NT2/D1 (cell line): ENCODE data around the gene ARMS2.

ENCODE experiments used
- DNase-seq: peaks from one replicate; pipeline ENCODE4 v3.0.0-alpha.2; 2011; ENCODE audit warnings: low read depth, low spot score
- H3K27me3 ChIP-seq: 2 replicates; pipeline ENCODE4 v1.6.0; 2011; ENCODE audit warnings: mild to moderate bottlenecking; ENCODE audit not compliant: insufficient read length, insufficient read depth
- H3K36me3 ChIP-seq: 2 replicates; pipeline ENCODE4 v1.6.1; 2011; ENCODE audit warnings: mild to moderate bottlenecking, low read length, mixed read lengths; ENCODE audit not compliant: insufficient read depth, insufficient read length
- H3K4me1 ChIP-seq: 2 replicates; pipeline ENCODE4 v1.5.1; 2011; ENCODE audit not compliant: insufficient read depth, insufficient read length
- H3K4me3 ChIP-seq: 2 replicates; pipeline ENCODE4 v1.5.1; 2011; ENCODE audit warnings: low read depth; ENCODE audit not compliant: insufficient read length
- H3K9ac ChIP-seq: 2 replicates; pipeline ENCODE4 v1.6.0; 2011; ENCODE audit warnings: low read depth; ENCODE audit not compliant: insufficient read length
- H3K9me3 ChIP-seq: 2 replicates; pipeline ENCODE4 v1.5.1; 2011; ENCODE audit warnings: mild to moderate bottlenecking, low read length; ENCODE audit not compliant: insufficient read depth
- SUZ12 ChIP-seq: IDR thresholded peaks from 2 replicates; pipeline ENCODE4 v1.6.1; 2011; ENCODE audit not compliant: insufficient read length, insufficient read depth; ENCODE audit errors: extremely low read depth
- YY1 ChIP-seq: IDR thresholded peaks from 2 replicates; pipeline ENCODE4 v1.6.1; 2011; ENCODE audit not compliant: insufficient read length, insufficient read depth
- ZNF274 ChIP-seq: IDR thresholded peaks from 2 replicates; pipeline ENCODE4 v1.6.1; 2011; ENCODE audit warnings: mild to moderate bottlenecking, low read depth, low read length

ARMS2 gene

DNA sequence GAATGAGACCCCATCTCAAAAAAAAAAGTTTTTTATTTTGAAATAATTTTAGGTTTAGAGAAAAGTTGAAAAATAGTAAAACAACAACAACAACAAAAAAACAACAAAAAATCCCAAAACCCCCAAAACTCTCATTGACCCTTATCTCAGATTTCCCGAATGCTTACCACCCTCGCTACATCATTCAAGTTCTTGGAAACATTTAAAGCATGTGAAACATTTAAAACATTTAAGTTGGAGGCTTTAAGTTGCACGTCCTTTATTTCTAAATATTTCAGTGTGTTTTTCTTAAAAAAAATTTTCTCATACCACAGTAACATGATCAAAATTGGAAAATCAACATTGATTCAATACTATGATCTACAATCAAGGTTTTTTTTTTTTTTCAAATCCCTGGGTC is 382 bp upstream of the ARMS2 start:
- H3K9me3 ChIP-seq: no peaks in the 10 kb centered on the region
- no peak overlapping the region for H3K4me3 ChIP-seq
- H3K27me3 ChIP-seq: peaks cover 8% of the 10 kb centered on the region
- no peak for DNase-seq
- TF ChIP-seq YY1 (no peak), SUZ12 (no peak), ZNF274 (no peak)
- H3K36me3 ChIP-seq: no peaks in the 10 kb centered on the region
- no peaks in the 10 kb centered on the region for H3K4me1 ChIP-seq
- H3K9ac ChIP-seq: no peak overlapping the region

DNA sequence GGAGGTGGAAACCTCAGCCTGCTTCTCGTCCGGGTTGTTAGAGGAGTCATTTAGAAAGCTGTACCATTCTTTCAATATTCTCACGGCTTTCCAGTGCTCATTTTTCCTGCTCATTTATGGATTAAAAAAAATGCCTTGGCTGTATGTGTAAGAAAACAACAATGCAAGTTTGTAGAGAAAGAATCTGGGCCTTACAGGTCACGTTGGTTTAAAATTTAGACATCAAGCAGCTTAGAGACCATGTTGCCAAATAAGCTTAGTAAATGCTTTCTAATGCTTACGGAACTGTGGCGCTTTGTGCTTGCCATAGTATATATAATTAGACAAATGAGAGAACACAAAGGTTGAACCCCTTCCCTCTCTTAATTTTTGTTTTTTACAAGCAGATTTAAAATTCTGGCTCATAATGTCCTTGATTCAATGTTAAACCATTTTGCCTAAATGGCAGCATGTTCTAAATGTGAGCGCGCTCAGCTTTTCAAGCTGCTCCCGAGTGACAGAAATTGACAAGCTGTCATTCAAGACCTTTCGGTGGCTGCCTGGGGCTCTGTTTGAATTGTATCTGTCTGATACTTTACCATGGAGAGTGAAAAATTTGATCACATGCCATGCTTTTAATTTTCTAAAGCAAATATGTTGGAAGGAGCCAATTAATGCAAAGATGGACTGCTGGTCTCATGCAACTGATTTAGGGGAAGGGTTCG is 1.1 kb downstream of the ARMS2 start:
- Histone ChIP-seq H3K4me3 (no peak overlapping the region), H3K4me1 (no peaks in the 10 kb centered on the region), H3K27me3 (peaks cover 22% of the 10 kb centered on the region), H3K36me3 (no peaks in the 10 kb centered on the region), H3K9ac (no peak overlapping the region), H3K9me3 (no peaks in the 10 kb centered on the region)
- no peak for DNase-seq
- TF ChIP-seq YY1: no peak
- no peak for TF ChIP-seq ZNF274
- no peak for TF ChIP-seq SUZ12

DNA sequence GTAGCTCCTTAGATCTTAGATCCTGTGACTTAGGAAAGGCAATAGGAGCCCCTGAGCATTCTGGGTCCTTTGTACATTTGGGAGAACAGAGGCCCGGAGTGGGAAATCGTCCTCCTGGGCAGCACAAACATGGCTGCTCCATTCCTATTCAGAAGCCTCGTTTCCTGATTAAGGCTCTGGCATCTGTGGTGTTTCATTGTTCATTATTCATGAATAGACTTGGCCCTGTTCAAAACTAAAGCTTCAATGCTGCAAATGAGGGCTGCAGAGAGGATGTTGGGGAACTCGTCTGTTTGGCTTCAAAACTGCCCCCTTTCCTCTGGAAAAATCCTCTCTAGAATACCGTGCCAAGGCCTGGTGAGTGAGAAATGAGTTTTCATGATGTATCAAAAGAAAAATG is 3.5 kb downstream of the ARMS2 start:
- Histone ChIP-seq H3K27me3 (peaks cover 42% of the 10 kb centered on the region), H3K9ac (no peak overlapping the region), H3K36me3 (no peaks in the 10 kb centered on the region), H3K9me3 (no peaks in the 10 kb centered on the region), H3K4me3 (no peak overlapping the region), H3K4me1 (peaks cover 8% of the 10 kb centered on the region)
- no peak for DNase-seq
- TF ChIP-seq ZNF274 (no peak), SUZ12 (no peak), YY1 (no peak)

DNA sequence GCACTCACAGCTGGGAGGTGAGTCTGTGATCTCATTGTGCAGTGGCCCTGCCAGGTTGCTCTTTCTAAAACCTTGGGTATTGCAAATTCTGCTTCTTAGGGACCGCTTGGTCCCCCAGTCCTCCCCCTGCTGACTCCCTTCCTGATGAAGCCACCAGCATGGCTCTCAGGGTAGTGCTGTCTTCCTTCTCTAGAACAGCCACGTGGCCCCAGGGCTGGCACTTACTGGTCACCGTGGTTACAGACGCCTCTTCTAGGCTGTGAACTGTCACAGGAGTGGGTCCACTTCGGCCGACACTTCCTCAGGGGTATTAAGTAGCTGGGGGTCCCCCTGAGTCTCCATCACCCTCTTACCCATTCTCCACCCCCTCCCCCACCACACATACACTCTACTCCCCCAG is 4.2 kb downstream of the ARMS2 start:
- DNase-seq: no peak
- H3K4me1 ChIP-seq: peaks cover 9% of the 10 kb centered on the region
- TF ChIP-seq SUZ12 (no peak), ZNF274 (no peak), YY1 (no peak)
- H3K9ac ChIP-seq: no peak overlapping the region
- no peaks in the 10 kb centered on the region for H3K36me3 ChIP-seq
- no peak overlapping the region for H3K4me3 ChIP-seq
- H3K27me3 ChIP-seq: peaks cover 50% of the 10 kb centered on the region
- H3K9me3 ChIP-seq: no peaks in the 10 kb centered on the region

DNA sequence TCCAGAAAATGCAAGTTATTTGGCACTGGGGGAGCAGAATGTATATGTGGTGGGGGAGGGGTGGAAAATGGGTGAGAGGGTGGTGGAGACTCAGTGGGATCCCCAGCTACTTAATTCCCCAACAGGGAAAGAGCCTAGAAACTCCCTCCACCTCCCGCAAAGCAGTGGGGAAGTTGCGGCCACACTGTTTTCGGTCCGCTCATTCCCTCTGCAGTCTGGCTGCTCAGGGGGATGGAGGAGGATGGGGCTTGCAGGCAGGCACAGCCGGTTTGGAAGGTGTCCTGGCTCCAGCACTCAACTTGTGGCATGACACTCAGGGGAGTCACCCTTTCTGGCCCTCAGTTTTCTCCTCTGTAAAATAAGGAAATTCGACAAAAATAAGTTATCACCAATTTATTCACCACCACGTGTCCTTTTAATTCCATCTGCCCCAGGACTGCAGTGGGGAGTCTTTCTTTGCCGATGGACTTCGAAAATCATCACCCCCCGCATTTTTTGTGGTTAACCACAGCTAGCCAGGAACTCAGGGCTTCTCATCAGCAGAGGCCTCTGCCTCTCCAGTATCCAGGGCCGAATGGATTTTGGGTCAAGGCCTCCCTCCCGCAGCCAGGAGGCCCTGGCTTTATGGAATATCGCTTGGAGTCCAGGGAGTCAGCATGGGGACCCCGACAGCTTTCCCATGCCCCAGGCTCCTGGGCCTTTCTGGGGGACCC is 5.3 kb downstream of the ARMS2 start:
- Histone ChIP-seq H3K9me3 (no peaks in the 10 kb centered on the region), H3K9ac (no peak overlapping the region), H3K27me3 (peaks cover 56% of the 10 kb centered on the region), H3K36me3 (no peaks in the 10 kb centered on the region), H3K4me3 (no peak overlapping the region), H3K4me1 (peaks cover 9% of the 10 kb centered on the region)
- TF ChIP-seq ZNF274 (no peak), YY1 (no peak), SUZ12 (no peak)
- DNase-seq: no peak

DNA sequence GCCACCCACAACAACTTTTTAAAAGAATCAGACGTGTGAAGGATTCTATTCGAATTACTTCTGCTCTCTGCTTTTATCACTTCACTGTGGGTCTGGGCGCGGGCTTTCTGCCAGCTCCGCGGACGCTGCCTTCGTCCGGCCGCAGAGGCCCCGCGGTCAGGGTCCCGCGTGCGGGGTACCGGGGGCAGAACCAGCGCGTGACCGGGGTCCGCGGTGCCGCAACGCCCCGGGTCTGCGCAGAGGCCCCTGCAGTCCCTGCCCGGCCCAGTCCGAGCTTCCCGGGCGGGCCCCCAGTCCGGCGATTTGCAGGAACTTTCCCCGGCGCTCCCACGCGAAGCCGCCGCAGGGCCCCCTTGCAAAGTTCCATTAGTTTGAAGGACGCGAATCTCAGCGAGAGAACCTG is 6.4 kb downstream of the ARMS2 start:
- DNase-seq: no peak
- TF ChIP-seq ZNF274 (no peak), YY1 (no peak), SUZ12 (no peak)
- Histone ChIP-seq H3K9me3 (no peaks in the 10 kb centered on the region), H3K9ac (peak overlapping the region; percentile 56), H3K27me3 (peaks cover 56% of the 10 kb centered on the region), H3K4me3 (peak overlapping the region; percentile 42), H3K4me1 (peaks cover 9% of the 10 kb centered on the region), H3K36me3 (no peaks in the 10 kb centered on the region)

DNA sequence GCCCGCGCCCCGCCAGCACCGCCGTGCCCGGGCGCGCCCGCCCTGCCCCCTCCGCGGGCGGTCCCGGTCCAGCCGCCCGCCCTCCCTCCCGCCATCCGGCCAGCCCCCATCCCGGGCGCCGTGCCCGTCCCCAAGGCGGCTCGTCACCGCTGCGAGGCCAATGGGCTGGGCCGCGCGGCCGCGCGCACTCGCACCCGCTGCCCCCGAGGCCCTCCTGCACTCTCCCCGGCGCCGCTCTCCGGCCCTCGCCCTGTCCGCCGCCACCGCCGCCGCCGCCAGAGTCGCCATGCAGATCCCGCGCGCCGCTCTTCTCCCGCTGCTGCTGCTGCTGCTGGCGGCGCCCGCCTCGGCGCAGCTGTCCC is 6.9 kb downstream of the ARMS2 start, which contains the start of gene HTRA1:
TSS of gene HTRA1 (plus strand) at position 187 of the 362 bp plus-strand sequence. CDS start at position 287, 100 bp downstream.
- no peak for TF ChIP-seq ZNF274
- no peak for TF ChIP-seq YY1
- TF ChIP-seq SUZ12: no peak
- H3K9me3 ChIP-seq: no peaks in the 10 kb centered on the region
- H3K9ac ChIP-seq: peak within 1 kb of the TSS; percentile 72
- peak within 1 kb of the TSS; percentile 53 for H3K4me3 ChIP-seq
- peaks cover 56% of the 10 kb centered on the region for H3K27me3 ChIP-seq
- no peaks in the 10 kb centered on the region for H3K36me3 ChIP-seq
- no peak for DNase-seq
- H3K4me1 ChIP-seq: peaks cover 9% of the 10 kb centered on the region
